Esophagus muscularis mucosa (tissue), 3 donors: Measurements from ENCODE around the gene MAD2L1BP.

Experiments
- POLR2A ChIP-seq: fragments of 450-650 bp; IDR thresholded peaks from one replicate; pipeline ENCODE4 v1.6.1; 2017; ENCODE audit warnings: antibody characterized with exemption, moderate library complexity, mild to moderate bottlenecking, low read depth
- TF ChIP-seq, protein P1 (sequence below), 3 experiments: fragments of 200-600 bp in 2 of 3; fragments of 450-650 bp in 1 of 3; sonication (generic) in 2 of 3; IDR thresholded peaks; one replicate each; pipeline ENCODE4 v1.5.1; 2017 to 2019; ENCODE audit warnings: antibody characterized with exemption in 3 of 3, mild to moderate bottlenecking in 2 of 3, moderate library complexity in 1 of 3

DNA sequence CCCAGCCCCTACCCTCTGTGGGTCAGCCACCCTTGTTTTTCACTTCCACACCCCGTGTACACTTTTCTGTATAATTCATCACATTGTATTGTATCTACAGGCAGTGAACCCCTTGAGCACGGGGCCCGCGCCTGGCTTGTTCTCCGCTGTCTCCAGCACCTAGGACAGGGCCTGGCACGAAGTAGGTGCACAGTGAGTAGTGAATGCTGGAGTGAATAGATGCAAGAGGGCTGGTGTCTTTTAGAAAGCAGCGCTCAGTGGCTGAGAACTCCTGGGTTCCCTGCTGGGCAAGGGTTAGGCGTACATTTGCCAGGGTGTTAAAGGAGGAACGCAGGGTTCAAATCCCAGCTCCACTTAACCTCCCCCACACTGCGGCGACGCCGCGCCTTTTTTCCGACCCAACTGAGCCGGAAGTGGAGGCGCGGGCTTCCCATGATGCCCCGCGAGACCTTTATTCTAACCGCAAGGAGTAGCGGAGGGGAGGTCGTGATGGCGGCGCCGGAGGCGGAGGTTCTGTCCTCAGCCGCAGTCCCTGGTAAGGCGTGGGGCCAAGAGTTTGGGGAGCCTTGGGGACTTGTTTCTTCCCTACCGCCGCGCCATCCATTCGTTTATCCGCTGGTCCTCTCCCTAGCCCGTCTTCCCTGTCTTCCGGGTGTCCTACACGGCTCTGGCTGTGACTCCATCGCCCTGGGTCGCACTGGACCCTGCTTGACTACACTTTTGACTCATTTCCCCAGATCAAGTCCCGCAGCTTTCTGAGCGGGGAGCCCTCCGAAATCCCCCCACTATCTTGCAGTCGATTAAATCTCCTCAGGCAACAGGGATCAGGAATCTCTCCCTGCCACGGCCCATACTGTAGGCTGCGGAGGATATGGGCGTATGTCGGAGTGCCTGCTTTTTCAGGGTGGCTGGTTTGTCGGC, at the start of gene MAD2L1BP:
- TF ChIP-seq, protein P1, sequence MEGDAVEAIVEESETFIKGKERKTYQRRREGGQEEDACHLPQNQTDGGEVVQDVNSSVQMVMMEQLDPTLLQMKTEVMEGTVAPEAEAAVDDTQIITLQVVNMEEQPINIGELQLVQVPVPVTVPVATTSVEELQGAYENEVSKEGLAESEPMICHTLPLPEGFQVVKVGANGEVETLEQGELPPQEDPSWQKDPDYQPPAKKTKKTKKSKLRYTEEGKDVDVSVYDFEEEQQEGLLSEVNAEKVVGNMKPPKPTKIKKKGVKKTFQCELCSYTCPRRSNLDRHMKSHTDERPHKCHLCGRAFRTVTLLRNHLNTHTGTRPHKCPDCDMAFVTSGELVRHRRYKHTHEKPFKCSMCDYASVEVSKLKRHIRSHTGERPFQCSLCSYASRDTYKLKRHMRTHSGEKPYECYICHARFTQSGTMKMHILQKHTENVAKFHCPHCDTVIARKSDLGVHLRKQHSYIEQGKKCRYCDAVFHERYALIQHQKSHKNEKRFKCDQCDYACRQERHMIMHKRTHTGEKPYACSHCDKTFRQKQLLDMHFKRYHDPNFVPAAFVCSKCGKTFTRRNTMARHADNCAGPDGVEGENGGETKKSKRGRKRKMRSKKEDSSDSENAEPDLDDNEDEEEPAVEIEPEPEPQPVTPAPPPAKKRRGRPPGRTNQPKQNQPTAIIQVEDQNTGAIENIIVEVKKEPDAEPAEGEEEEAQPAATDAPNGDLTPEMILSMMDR (IDR thresholded peaks at IDR 0.05), result no peak
- TF ChIP-seq POLR2A, result peak; percentile 15
